Immature natural killer cell (primary cell): ENCODE data around the gene SMG7. TPM values are rescaled to one million over a fixed set of nuclear protein-coding genes. Genes with fewer than 3 reads are reported as not detected.
A peak's percentile ranks its signal among the peaks of the same experiment; 100 is the strongest.

ENCODE experiments used
- DNase-seq, 3 donors: peaks; one replicate each; pipeline ENCODE4 v3.0.0; 2022; ENCODE audit warnings: mixed read lengths in 1 of 3
- H3K27ac Mint-ChIP-seq, 6 donors: one replicate each; pipeline ENCODE4 v1.8.0; 2020; ENCODE audit warnings: mixed read lengths in 6 of 6, mild to moderate bottlenecking in 5 of 6, inconsistent platforms in 4 of 6, moderate library complexity in 3 of 6
- H3K27me3 Mint-ChIP-seq, 3 donors: one replicate each; pipeline ENCODE4 v1.8.0; 2020 to 2021; ENCODE audit warnings: low read depth in 3 of 3, mild to moderate bottlenecking in 3 of 3, mixed read lengths in 3 of 3, moderate library complexity in 3 of 3, inconsistent platforms in 1 of 3
- H3K36me3 Mint-ChIP-seq, 3 donors: one replicate each; pipeline ENCODE4 v1.8.0; 2020; ENCODE audit warnings: mixed read lengths in 3 of 3, inconsistent platforms in 2 of 3, mild to moderate bottlenecking in 2 of 3
- H3K4me1 Mint-ChIP-seq, 2 donors: one replicate each; pipeline ENCODE4 v1.8.0; 2020; ENCODE audit warnings: inconsistent platforms in 2 of 2, mild to moderate bottlenecking in 2 of 2, mixed read lengths in 2 of 2, moderate library complexity in 1 of 2
- H3K4me3 Mint-ChIP-seq, 5 donors: one replicate each; pipeline ENCODE4 v1.8.0; 2020; ENCODE audit warnings: mild to moderate bottlenecking in 5 of 5, mixed read lengths in 5 of 5, inconsistent platforms in 3 of 5, moderate library complexity in 3 of 5
- H3K9me3 Mint-ChIP-seq, 6 donors: one replicate each; pipeline ENCODE4 v1.8.0; 2020; ENCODE audit warnings: mild to moderate bottlenecking in 6 of 6, mixed read lengths in 6 of 6, inconsistent platforms in 4 of 6, moderate library complexity in 3 of 6
- polyA plus RNA-seq, 3 donors: library from polyadenylated mRNA; unstranded; fragments of 300-500 nt; fragmentation: Illumina TruSeq; gene quantifications; one replicate each; pipeline ENCODE4 v1.2.3, GENCODE V29; 2021

SMG7 gene
- polyA plus RNA-seq, 3 donors from 2014 or later = 6.4 to 38.5 (median 11.2) TPM

DNA sequence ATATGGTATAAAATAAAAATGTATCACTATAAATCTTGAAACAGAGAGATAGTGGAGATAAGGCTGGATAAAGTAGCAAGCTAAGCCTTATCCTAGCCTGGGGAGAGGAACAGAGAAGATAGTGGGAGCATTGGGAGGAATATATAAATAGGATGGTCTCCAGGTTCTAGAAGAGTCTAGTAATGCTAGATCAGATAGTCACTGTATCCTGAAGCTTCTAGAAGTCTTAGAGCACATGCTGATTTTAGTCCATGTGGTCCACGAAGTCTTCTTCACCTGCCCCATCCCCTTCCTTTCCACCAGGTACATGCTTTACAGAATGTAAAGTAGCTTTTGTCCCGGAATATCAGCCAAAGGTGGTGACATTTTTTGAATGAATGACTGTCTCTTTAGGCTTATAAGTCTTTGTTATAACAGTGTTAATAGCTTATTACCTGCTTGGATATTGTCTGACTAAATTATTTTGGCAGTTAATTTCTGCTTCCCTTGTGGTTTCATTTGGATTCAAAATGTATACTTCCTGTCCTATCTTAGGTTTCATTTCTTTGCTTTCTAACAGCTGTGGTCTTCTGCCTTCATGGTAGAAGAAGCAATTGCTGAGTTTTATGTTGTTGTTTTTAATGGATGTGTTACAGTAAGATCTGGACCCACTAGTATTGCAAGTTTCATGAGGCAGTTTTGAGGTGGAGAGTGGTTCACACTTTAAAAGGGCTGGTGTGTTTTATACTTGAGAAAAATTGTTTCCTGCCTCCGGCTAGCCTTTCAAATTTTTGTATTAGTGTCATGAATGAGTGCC is 5.9 kb downstream of the SMG7 start:
- DNase-seq = peak in 2 of 3 donors; percentile 13 to 18
- Mint-ChIP-seq H3K27ac (peak overlapping the region; percentile 50 to 87 (median 80)), H3K36me3 (no peaks in the 10 kb centered on the region), H3K4me1 (peaks cover 9 to 57% of the 10 kb centered on the region in 2 donors), H3K27me3 (peaks cover 0 to 2% (median 0%) of the 10 kb centered on the region in 3 donors), H3K4me3 (peak overlapping the region; percentile 36 to 76 (median 67)), H3K9me3 (no peaks in the 10 kb centered on the region)

DNA sequence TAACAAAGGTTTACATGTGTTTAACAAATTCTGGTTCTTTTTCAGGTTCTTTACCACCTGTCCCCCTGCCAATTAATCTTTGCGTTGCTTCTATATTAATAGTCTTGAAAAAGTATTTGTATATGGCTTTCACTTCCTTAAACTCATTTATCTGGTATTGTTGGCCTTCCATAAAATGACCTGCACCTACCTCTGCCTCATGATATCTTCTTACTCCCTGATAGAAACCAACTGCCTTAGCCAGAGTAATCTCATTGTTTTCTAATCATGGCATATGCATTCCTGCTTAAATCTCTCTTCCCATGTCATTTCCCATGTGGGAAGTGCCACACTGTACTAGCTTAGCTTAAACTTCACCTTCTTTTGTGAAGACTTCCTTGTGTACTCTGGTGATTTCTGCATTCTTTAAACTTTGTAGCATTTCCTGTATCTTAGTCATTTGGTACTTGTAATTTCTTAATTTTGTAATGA is 8.7 kb downstream of the SMG7 start:
- no peak for DNase-seq
- Mint-ChIP-seq H3K4me1 (peaks cover 13 to 50% of the 10 kb centered on the region in 2 donors), H3K36me3 (no peaks in the 10 kb centered on the region), H3K4me3 (no peak overlapping the region), H3K27ac (peak overlapping the region; percentile 1 to 45 (median 20)), H3K9me3 (no peaks in the 10 kb centered on the region), H3K27me3 (no peaks in the 10 kb centered on the region)

DNA sequence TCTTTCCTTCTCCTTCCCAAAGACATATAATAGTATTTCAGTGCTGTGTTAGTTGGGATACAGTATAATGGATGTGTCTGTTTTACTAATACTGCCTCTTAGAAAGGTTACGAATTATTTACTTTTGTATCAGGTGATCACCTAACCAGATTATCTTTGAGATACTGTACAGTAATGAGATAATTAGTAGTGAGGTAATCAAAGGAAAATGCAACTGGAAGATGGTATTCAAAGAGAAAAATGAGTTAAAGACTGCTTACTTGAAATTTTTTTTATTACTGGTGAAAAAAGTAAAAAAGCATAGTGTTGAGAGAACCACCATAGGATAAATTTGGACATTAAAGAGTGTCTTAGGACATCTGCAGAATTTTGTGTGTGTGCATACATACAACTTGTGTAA is 10.9 kb downstream of the SMG7 start:
- Mint-ChIP-seq H3K4me3 (no peak overlapping the region), H3K27ac (no peak overlapping the region), H3K36me3 (no peaks in the 10 kb centered on the region), H3K27me3 (no peaks in the 10 kb centered on the region), H3K9me3 (no peaks in the 10 kb centered on the region), H3K4me1 (peaks cover 30 to 60% of the 10 kb centered on the region in 2 donors)
- DNase-seq = no peak

DNA sequence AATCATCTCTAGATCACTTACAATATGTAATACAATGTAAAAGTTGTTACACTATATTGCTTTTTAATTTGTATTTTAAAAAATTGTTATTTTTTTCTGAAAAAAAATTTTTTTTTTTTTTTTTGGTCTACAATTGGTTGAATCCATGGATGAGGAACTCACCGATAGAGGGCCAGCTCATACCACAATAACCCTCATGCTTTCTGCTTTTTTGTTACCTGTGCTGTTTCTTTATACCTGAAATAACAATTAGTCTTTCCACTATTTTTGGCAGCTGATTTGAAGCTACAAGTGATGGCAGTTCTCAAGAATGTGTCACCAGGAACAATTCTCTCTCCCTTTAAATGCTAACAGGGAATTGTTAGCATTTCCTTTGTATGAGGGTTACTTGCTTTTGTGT is 12.0 kb downstream of the SMG7 start:
- peaks cover 37 to 53% of the 10 kb centered on the region in 2 donors for H3K4me1 Mint-ChIP-seq
- no peak overlapping the region for H3K4me3 Mint-ChIP-seq
- H3K27me3 Mint-ChIP-seq = no peaks in the 10 kb centered on the region
- H3K9me3 Mint-ChIP-seq = no peaks in the 10 kb centered on the region
- no peak overlapping the region for H3K27ac Mint-ChIP-seq
- H3K36me3 Mint-ChIP-seq = no peaks in the 10 kb centered on the region
- no peak for DNase-seq

DNA sequence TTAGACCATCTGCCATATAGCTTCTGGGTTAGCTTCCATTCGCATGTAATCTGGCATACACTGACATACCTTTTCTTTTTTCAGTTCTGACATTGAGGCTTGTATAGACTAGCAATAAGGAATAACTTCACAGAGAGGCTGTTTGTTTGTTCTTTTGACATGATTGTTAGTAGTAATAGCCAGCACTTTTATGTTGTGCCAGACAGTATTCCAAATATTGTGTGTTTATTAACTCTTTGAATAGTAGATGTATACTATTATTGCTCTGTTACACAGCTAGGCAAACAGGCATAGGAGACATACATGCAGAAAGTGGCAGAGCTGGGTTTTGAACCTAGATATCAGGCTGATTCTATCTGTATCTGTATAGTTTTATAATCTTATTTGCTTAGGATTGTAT is 12.6 kb downstream of the SMG7 start:
- Mint-ChIP-seq H3K27me3 (no peaks in the 10 kb centered on the region), H3K4me3 (no peak overlapping the region), H3K36me3 (no peaks in the 10 kb centered on the region), H3K27ac (no peak overlapping the region), H3K4me1 (peaks cover 43 to 53% of the 10 kb centered on the region in 2 donors), H3K9me3 (no peaks in the 10 kb centered on the region)
- DNase-seq = no peak

DNA sequence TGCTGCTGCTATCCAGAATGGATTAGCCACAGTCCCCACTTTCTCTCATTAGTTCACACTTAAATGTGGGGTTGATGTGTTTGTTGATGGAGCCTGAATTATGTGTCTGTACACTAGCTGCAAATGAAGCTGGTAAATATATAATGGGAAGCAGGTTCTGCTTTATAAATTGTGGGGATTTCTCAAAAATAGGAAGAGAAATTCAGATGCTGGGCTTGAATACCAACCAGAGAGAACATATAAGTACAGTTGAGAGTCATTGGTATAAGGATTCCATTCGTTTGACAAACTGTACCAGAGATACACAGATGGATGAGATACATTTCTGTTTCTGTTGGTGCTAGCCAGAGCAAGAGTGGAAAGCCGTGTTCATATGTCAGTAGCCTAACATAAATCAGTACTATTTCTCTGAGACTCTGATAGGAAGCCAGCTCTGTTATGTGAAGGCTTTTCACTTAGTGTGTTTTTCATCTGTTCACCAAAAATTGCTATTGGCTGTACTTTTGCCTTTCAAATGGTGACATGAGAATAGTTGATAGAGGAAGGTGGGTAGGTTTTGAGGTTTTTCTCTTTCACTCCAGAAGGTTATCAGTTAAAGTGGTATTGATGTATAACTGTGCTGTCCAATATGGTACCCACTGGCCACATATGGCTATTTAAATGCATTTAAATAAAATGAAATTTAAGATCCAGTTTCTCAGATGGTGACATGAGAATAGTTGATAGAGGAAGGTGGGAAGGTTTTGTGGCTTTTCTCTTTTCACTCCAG is 15.6 kb downstream of the SMG7 start:
- Mint-ChIP-seq H3K4me3 (no peak overlapping the region), H3K4me1 (peaks cover 38 to 70% of the 10 kb centered on the region in 2 donors), H3K27me3 (no peaks in the 10 kb centered on the region), H3K9me3 (no peaks in the 10 kb centered on the region), H3K27ac (peak overlapping the region in 4 of 6 donors; percentile 9 to 52 (median 16)), H3K36me3 (no peaks in the 10 kb centered on the region)
- no peak for DNase-seq

DNA sequence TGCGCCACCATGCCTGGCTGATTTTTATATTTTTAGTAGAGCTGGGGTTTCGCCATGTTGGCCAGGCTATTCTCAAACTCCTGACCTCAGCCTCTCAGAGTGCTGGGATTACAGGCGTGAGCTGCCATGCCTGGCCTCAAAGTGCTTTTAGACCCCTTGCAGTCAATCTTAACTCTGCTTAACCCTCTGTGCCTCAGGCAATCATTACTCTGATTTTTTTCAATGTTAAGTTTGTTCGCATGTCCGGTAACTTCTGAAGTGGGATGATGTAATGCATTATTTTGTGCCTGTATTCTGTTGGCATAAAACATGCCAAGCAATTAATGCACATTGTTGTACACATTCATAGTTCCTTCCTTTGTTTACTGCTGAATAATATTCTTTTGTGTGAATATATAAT is 18.6 kb downstream of the SMG7 start:
- H3K27me3 Mint-ChIP-seq = no peaks in the 10 kb centered on the region
- peaks cover 47 to 82% of the 10 kb centered on the region in 2 donors for H3K4me1 Mint-ChIP-seq

DNA sequence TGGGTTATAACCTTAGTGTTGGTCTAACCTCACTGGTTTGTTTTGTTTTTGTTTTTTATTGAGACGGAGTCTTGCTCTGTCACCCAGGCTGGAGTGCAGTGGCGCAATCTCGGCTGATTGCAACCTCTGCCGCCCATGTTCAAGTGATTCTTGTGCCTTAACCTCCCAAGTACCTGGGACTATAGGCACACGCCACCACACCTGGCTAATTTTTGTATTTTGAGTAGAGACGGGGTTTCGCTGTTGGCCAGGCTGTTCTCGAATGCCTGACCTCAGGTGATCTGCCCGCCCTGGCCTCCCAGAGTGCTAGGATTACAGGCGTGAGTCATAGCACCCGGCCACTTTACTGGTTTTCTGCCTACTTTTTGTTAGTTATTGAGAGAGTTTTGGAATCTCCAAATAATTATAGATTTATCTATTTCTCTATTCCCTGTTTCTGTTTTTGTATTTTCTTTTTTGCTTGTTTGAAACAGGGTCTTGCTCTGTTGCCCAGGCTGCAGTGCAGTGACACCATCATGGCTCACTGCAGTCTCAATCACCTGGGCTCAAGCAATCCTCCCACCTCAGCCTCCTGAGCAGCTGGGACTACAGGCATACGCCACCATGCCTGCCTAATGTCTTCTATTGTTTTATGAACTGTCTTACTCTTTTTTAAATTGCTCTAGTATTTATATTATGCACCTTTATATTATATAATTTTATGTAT is 21.4 kb downstream of the SMG7 start:
- Mint-ChIP-seq H3K4me3 (no peak overlapping the region), H3K27me3 (no peaks in the 10 kb centered on the region), H3K36me3 (no peaks in the 10 kb centered on the region), H3K9me3 (no peaks in the 10 kb centered on the region), H3K27ac (peak overlapping the region in 1 of 6 donors; percentile 3), H3K4me1 (peaks cover 52 to 87% of the 10 kb centered on the region in 2 donors)
- DNase-seq = no peak

More for the DNA sequence above, 18.6 kb downstream of the SMG7 start:
- H3K27ac Mint-ChIP-seq = no peak overlapping the region
- H3K36me3 Mint-ChIP-seq = no peaks in the 10 kb centered on the region
- H3K4me3 Mint-ChIP-seq = no peak overlapping the region
- DNase-seq = no peak
- H3K9me3 Mint-ChIP-seq = no peaks in the 10 kb centered on the region

DNA sequence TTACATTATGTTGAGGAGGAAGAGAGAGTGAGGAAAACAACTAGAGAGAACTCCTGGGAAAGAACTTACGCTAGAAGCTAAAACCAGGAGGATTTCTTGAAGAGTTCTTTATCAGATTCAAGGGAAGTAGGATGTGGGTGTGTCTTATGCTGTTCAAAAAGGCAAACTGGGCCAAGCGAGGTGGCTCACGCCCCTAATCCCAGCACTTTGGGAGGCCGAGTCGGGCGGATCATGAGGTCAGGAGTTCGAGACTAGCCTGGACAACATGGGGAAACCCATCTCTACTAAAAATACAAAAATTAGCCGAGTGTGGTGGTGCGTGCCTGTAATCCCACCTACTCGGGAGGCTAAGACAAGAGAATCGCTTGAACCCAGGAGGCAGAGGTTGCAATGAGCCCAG is 23.1 kb downstream of the SMG7 start:
- Mint-ChIP-seq H3K4me1 (peaks cover 52 to 87% of the 10 kb centered on the region in 2 donors), H3K27me3 (no peaks in the 10 kb centered on the region), H3K36me3 (no peaks in the 10 kb centered on the region), H3K27ac (no peak overlapping the region), H3K4me3 (no peak overlapping the region), H3K9me3 (no peaks in the 10 kb centered on the region)
- DNase-seq = no peak

DNA sequence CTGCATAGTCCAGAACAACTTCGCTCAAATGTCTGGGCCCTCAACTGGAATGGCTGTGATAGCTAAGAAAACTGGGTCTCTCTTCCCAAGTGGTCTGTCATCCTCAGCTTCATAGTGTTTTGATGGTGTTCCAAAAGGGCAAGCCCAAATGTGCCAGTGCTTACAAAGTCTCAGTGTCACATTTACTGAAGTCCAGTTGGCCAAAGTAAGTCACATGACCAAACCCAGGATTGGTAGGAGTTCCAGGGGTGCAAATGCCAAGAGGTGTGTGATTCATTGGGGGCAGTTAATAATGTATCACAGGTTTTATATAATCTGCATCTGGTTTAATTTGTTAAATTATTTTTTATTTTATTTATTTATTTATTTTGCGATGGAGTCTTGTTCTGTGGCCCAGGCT is 24.9 kb downstream of the SMG7 start:
- Mint-ChIP-seq H3K9me3 (no peaks in the 10 kb centered on the region), H3K27me3 (peaks cover 0 to 2% (median 0%) of the 10 kb centered on the region in 3 donors), H3K4me1 (peaks cover 59 to 90% of the 10 kb centered on the region in 2 donors), H3K36me3 (no peaks in the 10 kb centered on the region), H3K4me3 (no peak overlapping the region), H3K27ac (no peak overlapping the region)
- no peak for DNase-seq

DNA sequence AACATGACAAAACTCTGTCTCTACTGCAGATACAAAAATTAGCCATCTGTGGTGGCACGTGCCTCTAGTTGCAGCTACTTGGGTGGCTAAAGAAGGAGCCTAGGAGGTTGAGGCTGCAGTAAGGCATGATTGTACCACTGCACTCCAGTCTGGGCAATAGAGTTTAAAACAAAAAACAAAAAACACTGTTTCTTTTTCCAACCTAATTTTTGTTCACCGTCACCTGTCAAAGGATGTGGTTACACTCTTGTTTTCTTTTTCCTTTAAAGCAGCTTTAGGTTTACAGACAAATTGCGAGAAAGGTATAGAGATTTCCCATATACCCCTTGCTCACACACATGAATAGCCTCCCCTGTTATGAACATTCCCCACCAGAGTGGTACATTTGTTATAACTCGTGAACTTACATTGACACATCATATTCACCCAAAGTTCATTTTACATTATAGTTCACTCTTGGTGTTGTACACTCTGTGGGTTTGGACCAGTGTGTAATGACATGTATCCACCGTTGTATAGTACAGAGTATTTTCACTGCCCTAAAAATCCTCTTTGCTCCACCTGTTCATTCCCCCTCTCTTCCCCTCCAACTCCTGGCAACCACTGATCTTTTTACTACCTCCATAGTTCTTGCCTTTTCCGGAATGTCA is 26.2 kb downstream of the SMG7 start:
- H3K27me3 Mint-ChIP-seq = peaks cover 0 to 2% (median 0%) of the 10 kb centered on the region in 3 donors
- H3K9me3 Mint-ChIP-seq = no peaks in the 10 kb centered on the region
- H3K27ac Mint-ChIP-seq = peak overlapping the region; percentile 0 to 71 (median 24)
- peak overlapping the region in 4 of 5 donors; percentile 20 to 53 (median 32) for H3K4me3 Mint-ChIP-seq
- peaks cover 56 to 88% of the 10 kb centered on the region in 2 donors for H3K4me1 Mint-ChIP-seq
- no peaks in the 10 kb centered on the region for H3K36me3 Mint-ChIP-seq
- no peak for DNase-seq

DNA sequence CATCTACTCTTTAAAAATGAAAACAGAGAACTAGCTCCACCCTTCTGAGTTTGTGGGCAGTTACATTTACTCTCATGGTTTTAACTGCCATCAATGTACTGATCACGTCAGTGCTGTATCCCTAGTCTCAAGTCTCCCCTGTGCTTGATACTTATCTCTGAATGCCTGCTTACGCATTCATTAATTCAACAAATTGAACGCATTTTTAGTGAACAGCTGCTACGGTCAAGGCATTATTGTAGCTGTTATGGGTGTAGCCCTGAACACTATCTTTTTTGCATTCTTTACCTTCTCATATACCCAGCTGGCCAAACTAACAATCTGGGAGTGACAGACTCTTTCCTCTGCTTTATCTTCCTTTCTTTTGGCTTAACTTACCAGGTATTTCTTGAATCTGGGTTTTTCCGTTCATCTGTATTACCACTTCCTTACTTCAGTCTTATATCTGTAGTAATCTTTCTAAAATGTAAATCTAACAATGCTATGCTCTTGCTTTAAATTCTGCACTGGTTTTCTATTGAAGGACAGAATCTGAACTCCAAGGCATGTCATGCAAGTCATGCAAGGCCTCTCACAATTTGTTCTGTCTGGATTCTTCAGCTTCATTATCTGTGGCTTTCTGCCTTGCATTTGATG is 33.3 kb downstream of the SMG7 start:
- Mint-ChIP-seq H3K4me1 (peaks cover 12 to 32% of the 10 kb centered on the region in 2 donors), H3K27me3 (peaks cover 0 to 2% (median 0%) of the 10 kb centered on the region in 3 donors), H3K27ac (no peak overlapping the region), H3K4me3 (no peak overlapping the region), H3K36me3 (no peaks in the 10 kb centered on the region), H3K9me3 (no peaks in the 10 kb centered on the region)
- no peak for DNase-seq

DNA sequence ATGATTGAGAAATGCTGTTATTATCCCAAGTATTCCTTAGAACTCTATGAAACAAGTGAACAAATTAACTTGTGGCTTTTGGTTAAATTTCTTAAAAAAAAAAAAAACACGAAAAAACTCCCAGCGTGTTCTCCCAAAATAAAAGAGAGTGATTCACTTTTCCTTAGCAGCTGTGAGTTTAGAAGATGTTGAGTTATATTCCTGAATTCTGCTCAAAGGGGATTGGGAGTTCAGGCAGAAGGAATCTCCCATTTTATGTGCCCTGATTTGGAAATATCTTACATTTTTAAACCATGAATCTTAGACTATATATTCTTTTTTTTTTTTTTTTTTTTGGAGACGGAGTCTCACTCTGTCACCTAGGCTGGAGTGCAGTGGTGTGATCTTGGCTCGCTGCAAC is 34.3 kb downstream of the SMG7 start:
- no peaks in the 10 kb centered on the region for H3K36me3 Mint-ChIP-seq
- no peak for DNase-seq
- H3K4me3 Mint-ChIP-seq = no peak overlapping the region
- no peak overlapping the region for H3K27ac Mint-ChIP-seq
- H3K9me3 Mint-ChIP-seq = no peaks in the 10 kb centered on the region
- peaks cover 12 to 29% of the 10 kb centered on the region in 2 donors for H3K4me1 Mint-ChIP-seq
- no peaks in the 10 kb centered on the region for H3K27me3 Mint-ChIP-seq
